ENCODE results near the gene YY1.
"Not testable (repeated sequence)": the region's sequence is repeated elsewhere in the genome, so short reads cannot be mapped to it uniquely, and the experiment has no call there.

The YY1 gene

GRCh38 chr14:100246809-100247428 is 8.0 kb downstream of the YY1 start:
- DNase-seq, result peak; percentile 1

GRCh38 chr14:100250732-100251465 is 12.0 kb downstream of the YY1 start:
- no peak for DNase-seq

GRCh38 chr14:100252684-100253083 is 13.7 kb downstream of the YY1 start:
- DNase-seq, result no peak

GRCh38 chr14:100256339-100256895 is 17.5 kb downstream of the YY1 start:
- DNase-seq, result no peak

GRCh38 chr14:100261621-100262020 is 22.7 kb downstream of the YY1 start:
- no peak for DNase-seq

GRCh38 chr14:100262545-100262944 is 23.6 kb downstream of the YY1 start:
- no peak for DNase-seq

GRCh38 chr14:100263141-100263540 is 24.2 kb downstream of the YY1 start:
- DNase-seq, result no peak

GRCh38 chr14:100267990-100268389 is 29.0 kb downstream of the YY1 start:
- no peak for DNase-seq

- no peak for DNase-seq
These were observed 29.8 kb downstream of the YY1 start for GRCh38 chr14:100268591-100269207.

GRCh38 chr14:100271247-100271939 is 32.4 kb downstream of the YY1 start:
- DNase-seq, result no peak

GRCh38 chr14:100274250-100274649 is 35.3 kb downstream of the YY1 start:
- DNase-seq, result no peak

- no peak for DNase-seq
These were observed 36.3 kb downstream of the YY1 start for GRCh38 chr14:100275214-100275613.

- no peak for DNase-seq
These were observed 39.8 kb downstream of the YY1 start for GRCh38 chr14:100278702-100279101.

GRCh38 chr14:100279133-100279532 is 40.2 kb downstream of the YY1 start:
- DNase-seq, result no peak

- DNase-seq, result no peak
These were observed 40.6 kb downstream of the YY1 start for GRCh38 chr14:100279563-100279962.

- no peak for DNase-seq
These were observed 42.5 kb downstream of the YY1 start for GRCh38 chr14:100281286-100282082.

- DNase-seq, result no peak
These were observed 43.1 kb downstream of the YY1 start for GRCh38 chr14:100282083-100282350.

- DNase-seq, result no peak
These were observed 43.9 kb downstream of the YY1 start for GRCh38 chr14:100282766-100283419.

GRCh38 chr14:100283436-100283835 is 44.5 kb downstream of the YY1 start:
- DNase-seq, result not testable (repeated sequence)

GRCh38 chr14:100283984-100284881 is 45.3 kb downstream of the YY1 start:
- DNase-seq, result no peak

Measured in DMS153 (cell line).